Small intestine (tissue), 16 donors: ENCODE results near the gene MRGPRX2. TPM values are rescaled to one million over a fixed set of nuclear protein-coding genes. Genes with fewer than 3 reads are reported as not detected.

Experiments
- DNase-seq, 2 donors: peaks; one replicate each; pipeline versions ENCODE4 v3.0.0 to v3.0.0-alpha.2; 2013
- FAIRE-seq: peaks from 2 replicates; lab custom pipeline; 2012; peaks lifted over from hg19 to GRCh38; lab: Jason Lieb, UNC
- H3K27ac ChIP-seq, 3 donors: one replicate each; pipeline ENCODE4 v1.5.1; 2013; ENCODE audit warnings: low read length in 2 of 3, mild to moderate bottlenecking in 2 of 3, control low read depth in 1 of 3, inconsistent platforms in 1 of 3, low read depth in 1 of 3, moderate library complexity in 1 of 3
- H3K27me3 ChIP-seq, 3 donors: one replicate each; pipeline ENCODE4 v1.6.1; 2013; ENCODE audit warnings: low read length in 3 of 3, inconsistent platforms in 1 of 3; ENCODE audit not compliant: control insufficient read depth in 3 of 3, insufficient read depth in 3 of 3
- H3K36me3 ChIP-seq, 3 donors: one replicate each; pipeline ENCODE4 v1.6.1; 2013; ENCODE audit warnings: low read length in 3 of 3, inconsistent platforms in 1 of 3, low read depth in 1 of 3, mild to moderate bottlenecking in 1 of 3, moderate library complexity in 1 of 3; ENCODE audit not compliant: control insufficient read depth in 3 of 3, insufficient read depth in 2 of 3
- H3K4me1 ChIP-seq, 3 donors: one replicate each; pipeline ENCODE4 v1.6.1; 2013; ENCODE audit warnings: low read length in 2 of 3, inconsistent platforms in 1 of 3, low read depth in 1 of 3, mild to moderate bottlenecking in 1 of 3, moderate library complexity in 1 of 3; ENCODE audit not compliant: control insufficient read depth in 3 of 3, insufficient read depth in 2 of 3
- H3K4me3 ChIP-seq, 3 donors: one replicate each; pipeline ENCODE4 v1.5.1; 2013; ENCODE audit warnings: low read length in 3 of 3, control low read depth in 1 of 3, inconsistent platforms in 1 of 3, low read depth in 1 of 3, mild to moderate bottlenecking in 1 of 3, moderate library complexity in 1 of 3
- H3K9me3 ChIP-seq, 2 donors: one replicate each; pipeline ENCODE4 v1.6.1; 2013; ENCODE audit warnings: low read depth in 1 of 2, low read length in 1 of 2; ENCODE audit not compliant: control insufficient read depth in 2 of 2, insufficient read depth in 1 of 2
- WGBS, 3 donors: extraction: QIAGEN DNeasy Blood & Tissue Kit; methylation state at CpG; one replicate each; pipeline ENCODE4 v1.1.7; 2013; 5-methylcytosine and 5-hydroxymethylcytosine counted together
- long read RNA-seq, 10 donors: transcript quantifications; one replicate each; lab custom pipeline, GENCODE V29; 2026
- polyA plus RNA-seq, 4 donors: library from polyadenylated mRNA; stranded (reverse) in 3 of 4; unstranded in 1 of 4; fragments of 200-250 nt in 3 of 4; fragments of 120-200 nt in 1 of 4; gene quantifications; one replicate each; pipeline versions ENCODE4 v1.2.1 to v1.2.3, GENCODE V29; 2013
- donor health status: healthy with polysubstance abuse.
- donor health status: control.
- donor health status: control.
- donor health status: Bipolar disorder and iron deficiency.
- donor health status: healthy.

MRGPRX2 gene
- under 1 TPM in 1 of 4 donors, not detected in 3; 0.01 TPM for polyA plus RNA-seq
- long read RNA-seq, donor 1 = 0 reads
- long read RNA-seq, donor 2 = 0 reads
- long read RNA-seq, donor 3 = 0 reads
- long read RNA-seq, donor 4 = 0 reads
- long read RNA-seq, donor 5 = 0 reads
- long read RNA-seq, donor 6 = 0 reads
- long read RNA-seq, donor 7 = 0 reads
- long read RNA-seq, donor 8 = 0 reads
- long read RNA-seq, donor 9 = 0 reads
- long read RNA-seq, donor 10 = 0 reads

- WGBS, 3 donors = 53 to 59% (median 56%) methylated on average over 4 of the region's 4 CpGs
- Histone ChIP-seq H3K4me1 (no peaks in the 10 kb centered on the region), H3K27ac (no peak within 1 kb of the TSS), H3K9me3 (no peaks in the 10 kb centered on the region), H3K4me3 (no peak within 1 kb of the TSS), H3K27me3 (peaks cover 0 to 4% (median 3%) of the 10 kb centered on the region in 3 donors), H3K36me3 (no peaks in the 10 kb centered on the region)
- DNase-seq = no peak
- FAIRE-seq = no peak
Observed at GRCh38 chr11:19060629-19061028, at the start of gene MRGPRX2. MRGPRX2 (minus strand) TSS chr11:19060717; CDS start chr11:19056402, 4,315 bp downstream.

GRCh38 chr11:19110295-19110694, 49.8 kb upstream of the MRGPRX2 start:
- no peaks in the 10 kb centered on the region for H3K36me3 ChIP-seq
- H3K4me1 ChIP-seq = peaks cover 0 to 10% (median 0%) of the 10 kb centered on the region in 3 donors
- WGBS, 3 donors = 34 to 69% (median 46%) methylated on average over 3 of the region's 3 CpGs
- DNase-seq (peak in 1 of 2 donors; percentile 46), FAIRE-seq (no peak)
- no peaks in the 10 kb centered on the region for H3K9me3 ChIP-seq
- no peak overlapping the region for H3K27ac ChIP-seq
- H3K27me3 ChIP-seq = no peaks in the 10 kb centered on the region
- H3K4me3 ChIP-seq = no peak overlapping the region

GRCh38 chr11:19107125-19107524, 46.6 kb upstream of the MRGPRX2 start:
- Histone ChIP-seq H3K27ac (no peak overlapping the region), H3K4me3 (no peak overlapping the region), H3K36me3 (no peaks in the 10 kb centered on the region), H3K4me1 (peaks cover 4 to 24% (median 7%) of the 10 kb centered on the region in 3 donors), H3K9me3 (no peaks in the 10 kb centered on the region), H3K27me3 (peaks cover 0 to 2% (median 0%) of the 10 kb centered on the region in 3 donors)
- no peak for DNase-seq
- no peak for FAIRE-seq
- 96% methylated on average over 1 of the region's 1 CpG for WGBS, 3 donors

GRCh38 chr11:19105011-19105410, 44.5 kb upstream of the MRGPRX2 start:
- DNase-seq = no peak
- H3K4me1 ChIP-seq = peaks cover 4 to 30% (median 7%) of the 10 kb centered on the region in 3 donors
- H3K27me3 ChIP-seq = peaks cover 0 to 2% (median 0%) of the 10 kb centered on the region in 3 donors
- no peak for FAIRE-seq
- H3K9me3 ChIP-seq = peaks cover 0 to 6% of the 10 kb centered on the region in 2 donors
- no peak overlapping the region for H3K27ac ChIP-seq
- 86 to 96% (median 87%) methylated on average over 1 of the region's 1 CpG for WGBS, 3 donors
- no peak overlapping the region for H3K4me3 ChIP-seq
- no peaks in the 10 kb centered on the region for H3K36me3 ChIP-seq

GRCh38 chr11:19102521-19102900, 42.0 kb upstream of the MRGPRX2 start:
- H3K9me3 ChIP-seq = peaks cover 0 to 6% of the 10 kb centered on the region in 2 donors
- DNase-seq = peak; percentile 70 to 74
- peaks cover 0 to 2% (median 0%) of the 10 kb centered on the region in 3 donors for H3K27me3 ChIP-seq
- no peak overlapping the region for H3K4me3 ChIP-seq
- no peak for FAIRE-seq
- WGBS, 3 donors = 7 to 57% (median 31%) methylated on average over 1 of the region's 1 CpG
- H3K4me1 ChIP-seq = peaks cover 4 to 30% (median 7%) of the 10 kb centered on the region in 3 donors
- H3K27ac ChIP-seq = peak overlapping the region; percentile 26 to 62 (median 30)
- no peaks in the 10 kb centered on the region for H3K36me3 ChIP-seq

- H3K4me3 ChIP-seq = no peak overlapping the region
- H3K27ac ChIP-seq = peak overlapping the region; percentile 26 to 62 (median 30)
- peaks cover 0 to 6% of the 10 kb centered on the region in 2 donors for H3K9me3 ChIP-seq
- H3K36me3 ChIP-seq = no peaks in the 10 kb centered on the region
- H3K4me1 ChIP-seq = peaks cover 4 to 30% (median 7%) of the 10 kb centered on the region in 3 donors
- FAIRE-seq (no peak), DNase-seq (peak; percentile 83 to 84)
- WGBS, 3 donors = 10 to 36% (median 19%) methylated on average over 4 of the region's 4 CpGs
- peaks cover 0 to 2% (median 0%) of the 10 kb centered on the region in 3 donors for H3K27me3 ChIP-seq
Observed at GRCh38 chr11:19101796-19102520, 41.4 kb upstream of the MRGPRX2 start.

- FAIRE-seq (no peak), DNase-seq (no peak)
- Histone ChIP-seq H3K36me3 (no peaks in the 10 kb centered on the region), H3K27ac (no peak overlapping the region), H3K4me1 (peaks cover 4 to 25% (median 7%) of the 10 kb centered on the region in 3 donors), H3K27me3 (peaks cover 0 to 2% (median 0%) of the 10 kb centered on the region in 3 donors), H3K9me3 (peaks cover 0 to 6% of the 10 kb centered on the region in 2 donors), H3K4me3 (no peak overlapping the region)
- whole genome bisulfite sequencing, 3 donors = 86 to 95% (median 89%) methylated on average over 4 of the region's 4 CpGs
Observed at GRCh38 chr11:19100885-19101284, 40.4 kb upstream of the MRGPRX2 start.

- 74 to 86% (median 85%) methylated on average over 3 of the region's 3 CpGs for WGBS, 3 donors
- Histone ChIP-seq H3K4me1 (peaks cover 2 to 20% (median 4%) of the 10 kb centered on the region in 3 donors), H3K27me3 (peaks cover 0 to 3% (median 0%) of the 10 kb centered on the region in 3 donors), H3K9me3 (peaks cover 0 to 6% of the 10 kb centered on the region in 2 donors), H3K36me3 (no peaks in the 10 kb centered on the region), H3K4me3 (no peak overlapping the region), H3K27ac (no peak overlapping the region)
- no peak for FAIRE-seq
- no peak for DNase-seq
Observed at GRCh38 chr11:19099093-19099492, 38.6 kb upstream of the MRGPRX2 start.
